Measurements from ENCODE around the gene CCDC179. TPM values are rescaled to one million over a fixed set of nuclear protein-coding genes. Genes with fewer than 3 reads are reported as not detected.

Gene CCDC179
- total and polyA plus RNA-seq, 2 experiments from 2014 or later, result not detected

GRCh38 chr11:22798901-22799300 is 61.4 kb downstream of the CCDC179 start:
- Histone ChIP-seq H3K4me3 (no peak overlapping the region), H3K27ac (no peak overlapping the region), H4K20me1 (ENCODE audit: insufficient read depth) (no peaks in the 10 kb centered on the region), H3K9me2 (ENCODE audit: insufficient read depth) (no peaks in the 10 kb centered on the region), H3K4me2 (ENCODE audit: unreplicated experiment) (no peak overlapping the region), H3K9ac (no peak overlapping the region), H3K27me3 (replicated peaks; ENCODE audit: insufficient read depth) (0 out of 2 replicates have a peak, but pooled peaks cover 4% of the 10 kb centered on the region), H3K4me1 (ENCODE audit: insufficient read depth) (no peaks in the 10 kb centered on the region), H3K36me3 (ENCODE audit: low read depth) (no peaks in the 10 kb centered on the region), H2AFZ (no peak overlapping the region), H3K9me3 (ENCODE audit: low read depth) (no peaks in the 10 kb centered on the region), H3F3A (ENCODE audit: insufficient read depth) (no peaks in the 10 kb centered on the region), H3K79me2 (ENCODE audit: insufficient read depth) (no peaks in the 10 kb centered on the region)
- no peak for DNase-seq
- TF ChIP-seq EZH2phosphoT487 (IDR thresholded peaks at IDR 0.05; ENCODE audit: insufficient read depth, low read depth) (no peak), EZH2 (IDR thresholded peaks at IDR 0.05; ENCODE audit: insufficient read depth, poor library complexity, severe bottlenecking) (no peak)
- WGBS, 2 experiments (ENCODE audit: low coverage in 1 of 2, low lambda C conversion rate in 2 of 2, missing lambda C conversion rate in 2 of 2), result 16 to 29% methylated on average over 1 of the region's 1 CpG
- in situ Hi-C loops (cut with MboI), result no loop called here

GRCh38 chr11:22797047-22797446 is 63.2 kb downstream of the CCDC179 start:
- Histone ChIP-seq H3K27ac (no peak overlapping the region), H2AFZ (no peak overlapping the region), H3K79me2 (ENCODE audit: insufficient read depth) (no peaks in the 10 kb centered on the region), H3K9me2 (ENCODE audit: insufficient read depth) (no peaks in the 10 kb centered on the region), H3K27me3 (replicated peaks; ENCODE audit: insufficient read depth) (0 out of 2 replicates have a peak, but pooled peaks cover 4% of the 10 kb centered on the region), H3K4me2 (ENCODE audit: unreplicated experiment) (no peak overlapping the region), H3K9me3 (ENCODE audit: low read depth) (no peaks in the 10 kb centered on the region), H3K9ac (no peak overlapping the region), H3K36me3 (ENCODE audit: low read depth) (no peaks in the 10 kb centered on the region), H4K20me1 (ENCODE audit: insufficient read depth) (no peaks in the 10 kb centered on the region), H3K4me1 (ENCODE audit: insufficient read depth) (peaks cover 8% of the 10 kb centered on the region; the same call in 1 of the 2 replicates), H3K4me3 (no peak overlapping the region), H3F3A (ENCODE audit: insufficient read depth) (no peaks in the 10 kb centered on the region)
- in situ Hi-C loops (cut with MboI), result no loop called here
- WGBS, 2 experiments (ENCODE audit: low coverage in 1 of 2, low lambda C conversion rate in 2 of 2, missing lambda C conversion rate in 2 of 2), result 82 to 92% methylated on average over 3 of the region's 3 CpGs
- no peak for DNase-seq
- TF ChIP-seq EZH2 (IDR thresholded peaks at IDR 0.05; ENCODE audit: insufficient read depth, poor library complexity, severe bottlenecking) (no peak), EZH2phosphoT487 (IDR thresholded peaks at IDR 0.05; ENCODE audit: insufficient read depth, low read depth) (no peak)

Other genes with a start within 250 kb of the CCDC179 start
- gene FANCF, start 234.7 kb downstream of the CCDC179 start, total RNA-seq (2014; rRNA removed; shearing (Covaris generic)), result 7.5 and 13.4 TPM in 2 replicates
- 7.3 TPM in 2 replicates for gene FANCF, start 234.7 kb downstream of the CCDC179 start, polyA plus RNA-seq (2016; fragmentation: Nextera tagmentation; extraction: Ambion mirVana)
- 0.51 and 1.2 TPM in 2 replicates for gene GAS2, start 193.9 kb downstream of the CCDC179 start, total RNA-seq (2014; rRNA removed; shearing (Covaris generic))
- 0.27 and 0.63 TPM in 2 replicates for gene GAS2, start 193.9 kb downstream of the CCDC179 start, polyA plus RNA-seq (2016; fragmentation: Nextera tagmentation; extraction: Ambion mirVana)
- gene SVIP, start 30.7 kb downstream of the CCDC179 start, total RNA-seq (2014; rRNA removed; shearing (Covaris generic)), result 0.51 and 0.54 TPM in 2 replicates
- gene SVIP, start 30.7 kb downstream of the CCDC179 start, polyA plus RNA-seq (2016; fragmentation: Nextera tagmentation; extraction: Ambion mirVana), result 2.4 and 4.2 TPM in 2 replicates